ENCODE measurements around the gene PKN2.

The PKN2 gene

DNA sequence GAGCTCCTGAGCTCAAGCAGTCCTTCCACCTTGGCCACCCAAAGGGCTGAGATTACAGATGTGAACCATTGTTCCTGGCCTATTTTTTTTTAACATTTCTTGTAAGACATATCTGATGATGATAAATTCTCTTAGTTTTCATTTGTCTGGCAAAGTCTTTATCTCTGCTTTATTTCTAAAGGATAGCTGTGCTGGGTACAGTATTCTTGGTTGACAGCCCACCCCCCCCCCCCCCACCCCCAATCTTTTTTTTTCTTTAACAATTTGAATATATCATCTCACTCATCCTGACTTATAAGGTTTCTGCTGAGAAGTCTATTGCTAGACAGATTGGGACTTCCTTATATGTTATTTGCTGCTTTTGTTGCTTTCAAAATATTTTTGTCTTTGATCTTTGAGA lies 51.3 kb downstream of the PKN2 start:
- no peak for DNase-seq (ENCODE audit: low spot score)

DNA sequence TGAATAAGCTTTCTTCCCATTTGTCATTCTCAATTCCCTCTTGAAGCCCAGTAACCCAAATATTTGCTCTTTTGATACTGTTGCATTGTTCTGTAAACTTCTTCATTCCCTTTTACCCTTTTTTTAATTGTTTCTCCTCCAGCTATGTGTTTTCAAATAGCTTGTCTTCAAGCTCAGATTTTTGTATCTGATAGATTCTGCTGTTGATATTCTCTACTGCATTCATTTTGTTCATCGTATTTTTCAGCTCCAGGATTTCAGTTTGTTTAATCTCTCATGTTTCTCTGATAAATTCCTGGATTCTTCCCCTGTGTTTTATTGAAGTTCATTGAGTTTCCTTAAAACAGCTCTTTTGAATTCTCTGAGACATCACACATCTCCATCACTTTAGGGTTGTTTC lies 51.8 kb downstream of the PKN2 start:
- no peak for DNase-seq (ENCODE audit: low spot score)

DNA sequence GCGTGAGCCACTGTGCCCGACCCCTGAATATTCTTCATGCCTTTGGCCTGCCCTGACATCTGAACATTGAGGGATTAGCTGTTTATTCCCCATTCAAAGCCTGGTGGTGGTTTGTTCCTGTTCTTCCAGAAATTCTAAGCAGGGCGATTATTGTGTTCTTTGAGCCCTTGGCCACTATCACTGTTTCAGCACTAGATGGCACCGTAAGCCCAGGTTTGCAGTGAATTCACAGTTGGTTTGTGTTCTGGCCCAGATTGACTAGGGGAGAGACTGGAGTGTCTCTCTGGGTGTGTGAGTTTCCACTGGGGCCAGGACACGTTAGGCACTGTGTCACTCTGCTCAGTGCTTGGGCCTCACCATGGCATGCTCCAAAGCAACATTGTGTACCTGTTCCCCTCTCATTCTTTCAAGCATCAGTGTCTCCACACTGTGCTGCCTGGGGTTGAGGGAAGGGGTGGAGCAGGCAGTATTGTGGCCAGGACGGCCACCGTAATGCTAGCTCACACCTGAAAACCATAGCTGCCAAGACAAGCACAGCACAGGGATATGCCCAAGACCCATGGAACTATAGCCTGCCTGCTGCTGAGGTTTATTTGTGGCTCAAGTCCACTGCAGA lies 52.7 kb downstream of the PKN2 start:
- no peak for DNase-seq (ENCODE audit: low spot score)

GRCh38 chr1:88737338-88737927 lies 53.4 kb downstream of the PKN2 start:
- no peak for DNase-seq (ENCODE audit: low spot score)

DNA sequence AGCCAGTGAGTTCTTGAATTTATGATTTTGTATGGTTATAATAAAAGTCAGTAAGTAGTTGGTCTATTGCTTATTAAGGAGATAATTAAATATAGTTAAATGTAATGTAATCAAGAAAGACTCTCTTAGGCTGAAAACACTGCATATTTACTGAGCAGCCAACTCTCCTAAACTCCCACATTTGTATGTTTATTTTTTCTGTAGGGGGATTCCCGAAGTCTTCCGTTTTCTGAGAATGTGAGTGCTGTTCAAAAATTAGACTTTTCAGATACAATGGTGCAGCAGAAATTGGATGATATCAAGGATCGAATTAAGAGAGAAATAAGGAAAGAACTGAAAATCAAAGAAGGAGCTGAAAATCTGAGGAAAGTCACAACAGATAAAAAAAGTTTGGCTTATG lies 56.7 kb downstream of the PKN2 start:
- DNase-seq (ENCODE audit: low spot score), result no peak

GRCh38 chr1:88741413-88741812 lies 57.3 kb downstream of the PKN2 start:
- no peak for DNase-seq (ENCODE audit: low spot score)

DNA sequence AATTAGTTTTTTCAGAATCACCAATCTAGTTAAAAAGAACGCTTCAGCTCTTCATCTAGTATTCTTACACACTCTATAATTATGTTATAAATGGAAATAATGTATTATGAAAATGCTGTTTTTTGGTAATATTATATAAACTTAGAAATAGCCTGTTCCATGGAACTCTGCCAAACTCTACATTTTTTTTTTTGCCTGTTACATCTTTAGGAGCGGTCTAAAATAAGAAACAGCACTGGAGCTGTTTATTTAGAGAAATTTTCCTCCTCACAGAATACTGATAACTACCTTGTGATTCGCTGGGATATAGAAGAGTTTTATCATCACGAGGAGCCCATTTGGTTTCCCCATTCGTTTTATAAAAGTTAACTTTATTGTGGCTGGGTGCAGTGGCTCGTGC lies 58.5 kb downstream of the PKN2 start:
- no peak for DNase-seq (ENCODE audit: low spot score)

- no peak for DNase-seq (ENCODE audit: low spot score)
Measured at GRCh38 chr1:88744142-88744541, 60.1 kb downstream of the PKN2 start.

GRCh38 chr1:88746916-88747315 lies 62.8 kb downstream of the PKN2 start:
- no peak for DNase-seq (ENCODE audit: low spot score)

GRCh38 chr1:88751714-88752113 lies 67.6 kb downstream of the PKN2 start:
- no peak for DNase-seq (ENCODE audit: low spot score)

DNA sequence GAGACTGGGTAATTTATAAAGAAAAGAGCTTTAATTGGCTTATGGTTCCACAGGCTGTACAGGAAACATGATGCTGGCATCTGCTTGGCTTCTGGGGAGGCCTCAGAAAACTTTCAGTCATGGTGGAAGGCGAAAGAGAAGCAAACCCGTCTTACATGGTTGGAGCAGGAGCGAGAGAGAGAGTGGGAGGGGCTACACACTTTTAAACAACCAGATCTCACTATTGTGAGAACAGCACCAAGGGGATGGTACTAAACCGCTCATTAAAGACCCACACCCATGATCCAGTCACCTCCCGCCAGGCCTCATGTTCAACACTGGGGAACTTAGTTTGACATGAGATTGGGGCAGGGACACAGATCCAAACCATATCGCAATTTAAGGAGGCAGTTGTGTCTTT lies 69.4 kb downstream of the PKN2 start:
- DNase-seq (ENCODE audit: low spot score), result no peak

GRCh38 chr1:88763649-88764406 lies 79.8 kb downstream of the PKN2 start:
- DNase-seq (ENCODE audit: low spot score), result no peak

- no peak for DNase-seq (ENCODE audit: low spot score)
Measured at GRCh38 chr1:88768187-88768586, 84.1 kb downstream of the PKN2 start.

DNA sequence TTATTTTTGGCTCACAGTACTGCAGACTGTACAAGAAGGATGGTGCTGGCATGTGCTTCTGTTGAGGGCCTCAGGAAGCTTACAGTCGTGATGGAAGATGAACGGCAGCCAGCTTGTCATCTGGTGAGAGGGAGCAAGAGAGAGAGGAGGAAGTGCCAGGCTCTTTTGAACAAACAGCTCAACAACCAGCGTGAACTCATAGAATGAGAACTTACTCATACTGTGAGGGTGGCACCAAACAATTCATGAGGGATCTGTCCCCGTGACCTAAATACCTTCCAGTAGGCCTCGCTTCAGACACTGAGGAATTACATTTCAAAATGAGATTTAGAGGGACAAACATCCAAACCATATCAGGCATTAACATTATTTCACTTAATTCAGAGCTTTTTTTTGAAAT lies 84.7 kb downstream of the PKN2 start:
- no peak for DNase-seq (ENCODE audit: low spot score)

GRCh38 chr1:88773540-88774150 lies 89.6 kb downstream of the PKN2 start:
- no peak for DNase-seq (ENCODE audit: low spot score)

- DNase-seq (ENCODE audit: low spot score), result no peak
Measured at GRCh38 chr1:88774151-88774556, 90.1 kb downstream of the PKN2 start.

GRCh38 chr1:88777604-88778149 lies 93.6 kb downstream of the PKN2 start:
- no peak for DNase-seq (ENCODE audit: low spot score)

DNA sequence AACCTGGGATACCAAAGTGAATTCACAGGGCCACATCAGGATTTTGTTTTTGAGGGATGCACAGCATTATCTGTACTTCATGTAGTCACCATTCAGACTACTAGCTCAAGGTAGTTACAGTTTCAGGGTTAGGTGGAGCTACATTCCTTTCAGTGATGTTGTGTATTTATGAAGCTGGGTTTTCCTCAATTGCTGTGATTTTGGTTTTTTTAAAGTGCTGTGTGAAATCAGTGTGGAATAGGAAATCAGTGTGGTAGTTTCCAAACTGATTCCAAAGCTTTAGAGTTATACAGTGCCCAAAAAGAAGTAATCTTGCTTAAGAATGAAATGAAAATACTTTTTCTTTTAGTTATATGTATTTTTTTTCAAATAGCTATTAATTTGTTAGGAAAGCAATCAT lies 95.8 kb downstream of the PKN2 start:
- no peak for DNase-seq (ENCODE audit: low spot score)

GRCh38 chr1:88780485-88780884 lies 96.4 kb downstream of the PKN2 start:
- DNase-seq (ENCODE audit: low spot score), result no peak

- DNase-seq (ENCODE audit: low spot score), result no peak
Measured at GRCh38 chr1:88783145-88783544, 99.1 kb downstream of the PKN2 start.

DNA sequence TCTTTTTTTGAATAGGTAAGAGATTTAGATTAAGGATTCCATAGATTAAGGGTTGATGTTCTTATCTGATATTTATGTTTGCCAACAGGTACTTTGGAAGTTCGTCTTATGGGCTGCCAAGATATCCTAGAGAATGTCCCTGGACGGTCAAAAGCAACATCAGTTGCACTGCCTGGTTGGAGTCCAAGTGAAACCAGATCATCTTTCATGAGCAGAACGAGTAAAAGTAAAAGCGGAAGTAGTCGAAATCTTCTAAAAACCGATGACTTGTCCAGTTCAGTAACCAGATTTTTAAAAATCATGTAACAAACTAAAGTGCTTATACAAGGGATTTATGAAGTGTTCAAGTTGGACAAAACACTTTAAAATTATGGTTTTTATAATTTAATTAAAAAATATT lies 100.5 kb downstream of the PKN2 start:
- no peak for DNase-seq (ENCODE audit: low spot score)

DNA sequence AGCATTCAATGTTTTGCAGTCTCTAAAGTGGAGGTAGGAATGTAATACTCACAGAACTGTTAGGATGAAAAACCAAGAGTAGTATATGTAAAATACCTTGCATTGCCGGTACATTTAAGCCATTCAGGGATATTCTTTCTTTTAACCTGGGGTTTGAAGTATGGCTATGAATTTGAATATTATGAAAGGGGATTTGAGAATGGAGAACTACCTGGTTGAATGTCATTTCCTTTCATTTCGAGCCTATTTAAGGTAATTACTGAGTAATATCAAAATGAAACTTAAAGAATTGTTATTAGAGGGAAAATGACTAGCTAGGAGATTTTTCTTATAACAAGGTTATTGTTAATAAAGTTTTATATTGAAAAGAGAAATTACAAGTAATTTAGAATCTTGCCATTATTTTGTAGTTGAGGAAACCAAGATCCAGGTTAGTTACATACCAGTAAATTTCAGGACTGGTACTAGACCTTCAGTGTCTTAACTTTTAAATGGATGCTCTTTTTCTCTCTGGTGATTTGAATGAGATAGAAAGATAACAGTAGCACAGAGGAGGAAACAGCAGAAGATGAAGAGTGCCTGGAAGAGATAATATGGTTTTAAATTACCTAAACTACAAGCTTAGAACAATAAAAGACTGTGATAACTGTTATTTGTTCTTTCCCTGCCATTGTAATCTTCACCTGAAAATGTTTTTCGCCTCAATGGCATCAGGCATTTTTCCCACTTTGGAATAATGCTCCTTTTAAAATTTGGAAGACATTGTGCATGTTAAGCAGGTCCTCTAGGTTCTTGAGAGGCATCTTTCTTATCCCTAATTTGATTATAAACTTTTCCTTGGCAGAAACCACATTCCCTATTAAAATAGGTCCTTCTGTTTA lies 103.2 kb downstream of the PKN2 start:
- no peak for DNase-seq (ENCODE audit: low spot score)

Measured in ecto neural progenitor cell (in vitro differentiated cells).